Mesothelial cell of epicardium (in vitro differentiated cells): ENCODE measurements around the gene MED22. TPM values are rescaled to one million over a fixed set of nuclear protein-coding genes. Genes with fewer than 3 reads are reported as not detected.

ENCODE experiments used
- DNase-seq, 2 experiments: peaks; one replicate each; pipeline ENCODE4 v3.0.0; 2021; ENCODE audit warnings: low spot score in 2 of 2; ENCODE audit not compliant: unreplicated experiment in 2 of 2
- H3K27ac Mint-ChIP-seq: 2 replicates; pipeline ENCODE4 v1.8.0; 2021; ENCODE audit warnings: mixed read lengths
- H3K27me3 Mint-ChIP-seq: 2 replicates; pipeline ENCODE4 v1.8.0; 2021; ENCODE audit warnings: low read depth, mixed read lengths
- H3K36me3 Mint-ChIP-seq: 2 replicates; pipeline ENCODE4 v1.8.0; 2021; ENCODE audit warnings: mixed read lengths
- H3K4me1 Mint-ChIP-seq: 2 replicates; pipeline ENCODE4 v1.8.0; 2021; ENCODE audit warnings: mixed read lengths
- H3K4me3 Mint-ChIP-seq: 2 replicates; pipeline ENCODE4 v1.8.0; 2021; ENCODE audit warnings: mild to moderate bottlenecking, moderate library complexity, mixed read lengths
- H3K9me3 Mint-ChIP-seq: 2 replicates; pipeline ENCODE4 v1.8.0; 2021; ENCODE audit warnings: mixed read lengths
- CTCF ChIP-seq: fragments of 200-600 bp; sonication (generic); IDR thresholded peaks from one replicate; pipeline ENCODE4 v1.5.0; 2021; ENCODE audit warnings: antibody characterized with exemption; ENCODE audit not compliant: unreplicated experiment
- total RNA-seq: library from RNA; stranded (reverse); gene quantifications from 3 replicates; pipeline ENCODE4 v1.2.1, GENCODE V29; 2021

The MED22 gene
- total RNA-seq, 1 donor from 2014 or later, result 35.1 TPM

- Mint-ChIP-seq H3K27ac (peak overlapping the region; percentile 88), H3K36me3 (peaks cover 10% of the 10 kb centered on the region), H3K4me3 (peak overlapping the region; percentile 88), H3K9me3 (no peaks in the 10 kb centered on the region), H3K4me1 (peaks cover 3% of the 10 kb centered on the region), H3K27me3 (no peaks in the 10 kb centered on the region)
- TF ChIP-seq CTCF, result no peak
- no peak for DNase-seq
Measured at GRCh38 chr9:133355881-133356357, 8.0 kb upstream of the MED22 start.

- H3K36me3 Mint-ChIP-seq, result peaks cover 14% of the 10 kb centered on the region
- no peak for DNase-seq
- peak overlapping the region; percentile 88 for H3K4me3 Mint-ChIP-seq
- H3K27me3 Mint-ChIP-seq, result no peaks in the 10 kb centered on the region
- no peaks in the 10 kb centered on the region for H3K9me3 Mint-ChIP-seq
- no peak overlapping the region for H3K27ac Mint-ChIP-seq
- peaks cover 3% of the 10 kb centered on the region for H3K4me1 Mint-ChIP-seq
- TF ChIP-seq CTCF, result no peak
Measured at GRCh38 chr9:133354766-133355165, 6.8 kb upstream of the MED22 start.

- DNase-seq, result no peak
- Mint-ChIP-seq H3K27me3 (no peaks in the 10 kb centered on the region), H3K27ac (no peak overlapping the region), H3K36me3 (peaks cover 25% of the 10 kb centered on the region), H3K9me3 (no peaks in the 10 kb centered on the region), H3K4me3 (no peak overlapping the region), H3K4me1 (peaks cover 15% of the 10 kb centered on the region)
- TF ChIP-seq CTCF, result no peak
Measured at GRCh38 chr9:133353548-133353947, 5.6 kb upstream of the MED22 start.

- Mint-ChIP-seq H3K27ac (peak overlapping the region; percentile 15), H3K36me3 (peaks cover 25% of the 10 kb centered on the region), H3K27me3 (no peaks in the 10 kb centered on the region), H3K4me1 (peaks cover 17% of the 10 kb centered on the region), H3K4me3 (no peak overlapping the region), H3K9me3 (no peaks in the 10 kb centered on the region)
- DNase-seq, result no peak
- no peak for TF ChIP-seq CTCF
Measured at GRCh38 chr9:133352635-133353340, 4.9 kb upstream of the MED22 start.

- TF ChIP-seq CTCF, result no peak
- peaks cover 16% of the 10 kb centered on the region for H3K4me1 Mint-ChIP-seq
- H3K27ac Mint-ChIP-seq, result peak overlapping the region; percentile 56
- H3K4me3 Mint-ChIP-seq, result no peak overlapping the region
- no peaks in the 10 kb centered on the region for H3K9me3 Mint-ChIP-seq
- H3K27me3 Mint-ChIP-seq, result no peaks in the 10 kb centered on the region
- peaks cover 25% of the 10 kb centered on the region for H3K36me3 Mint-ChIP-seq
- DNase-seq, result no peak
Measured at GRCh38 chr9:133351908-133352634, 4.1 kb upstream of the MED22 start.
